Stimulated activated CD8-positive, alpha-beta memory T cell treated with anti-CD3 and anti-CD28 coated beads, Interleukin-15, amount 100 ng/mL, for 4 hours (primary cell): Measurements from ENCODE around the gene MYO1H.
"Not testable (repeated sequence)": the region's sequence is repeated elsewhere in the genome, so short reads cannot be mapped to it uniquely, and the experiment has no call there.

Experiments used
- DNase-seq, 2 donors: peaks; one replicate each; pipeline ENCODE4 v3.0.0-alpha.2; 2020; ENCODE audit warnings: low read depth in 2 of 2

Gene MYO1H, protein sequence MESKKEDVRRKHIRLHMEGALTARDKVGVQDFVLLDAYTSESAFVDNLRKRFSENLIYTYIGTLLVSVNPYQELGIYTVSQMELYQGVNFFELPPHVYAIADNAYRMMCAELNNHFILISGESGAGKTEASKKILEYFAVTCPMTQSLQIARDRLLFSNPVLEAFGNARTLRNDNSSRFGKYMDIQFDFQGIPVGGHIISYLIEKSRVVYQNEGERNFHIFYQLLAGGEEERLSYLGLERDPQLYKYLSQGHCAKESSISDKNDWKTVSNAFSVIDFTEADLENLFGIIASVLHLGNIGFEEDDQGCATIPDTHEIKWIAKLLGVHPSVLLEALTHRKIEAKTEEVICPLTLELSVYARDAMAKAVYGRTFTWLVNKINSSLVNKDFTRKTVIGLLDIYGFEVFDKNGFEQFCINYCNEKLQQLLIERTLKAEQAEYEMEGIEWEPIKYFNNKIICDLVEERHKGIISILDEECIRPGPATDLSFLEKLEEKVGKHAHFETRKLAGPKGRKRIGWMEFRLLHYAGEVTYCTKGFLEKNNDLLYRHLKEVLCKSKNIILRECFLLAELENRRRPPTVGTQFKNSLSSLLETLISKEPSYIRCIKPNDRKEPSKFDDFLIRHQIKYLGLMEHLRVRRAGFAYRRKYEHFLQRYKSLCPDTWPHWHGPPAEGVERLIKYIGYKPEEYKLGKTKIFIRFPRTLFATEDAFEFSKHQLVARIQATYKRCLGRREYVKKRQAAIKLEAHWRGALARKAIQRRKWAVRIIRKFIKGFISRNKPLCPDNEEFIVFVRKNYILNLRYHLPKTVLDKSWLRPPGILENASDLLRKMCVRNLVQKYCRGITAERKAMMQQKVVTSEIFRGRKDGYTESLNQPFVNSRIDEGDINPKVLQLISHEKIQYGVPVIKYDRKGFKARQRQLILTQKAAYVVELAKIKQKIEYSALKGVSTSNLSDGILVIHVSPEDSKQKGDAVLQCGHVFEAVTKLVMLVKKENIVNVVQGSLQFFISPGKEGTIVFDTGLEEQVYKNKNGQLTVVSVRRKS

DNA sequence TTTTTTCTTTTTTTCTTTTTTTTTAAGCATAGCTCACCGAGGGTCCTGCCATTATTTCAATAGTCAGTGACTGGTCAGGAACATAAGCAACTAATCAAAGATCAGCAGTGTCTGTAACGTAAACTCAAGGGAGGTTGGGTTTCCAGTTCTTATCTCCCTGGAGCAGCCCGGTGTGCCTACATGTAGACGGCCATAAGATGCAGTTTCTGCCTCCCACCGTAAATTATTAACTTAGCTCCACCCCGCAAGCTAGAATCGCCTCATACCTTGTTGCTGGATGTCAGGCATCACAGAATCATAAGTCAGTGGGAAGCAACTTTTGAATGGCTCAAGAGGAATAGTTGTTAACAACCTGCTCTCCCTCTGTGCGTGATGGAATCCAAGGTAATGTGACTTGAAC lies at the start of gene MYO1H:
TSS of gene MYO1H (plus strand) at position 312 of the 400 bp plus-strand sequence. CDS start at position 373, 61 bp downstream.
- no peak for DNase-seq

DNA sequence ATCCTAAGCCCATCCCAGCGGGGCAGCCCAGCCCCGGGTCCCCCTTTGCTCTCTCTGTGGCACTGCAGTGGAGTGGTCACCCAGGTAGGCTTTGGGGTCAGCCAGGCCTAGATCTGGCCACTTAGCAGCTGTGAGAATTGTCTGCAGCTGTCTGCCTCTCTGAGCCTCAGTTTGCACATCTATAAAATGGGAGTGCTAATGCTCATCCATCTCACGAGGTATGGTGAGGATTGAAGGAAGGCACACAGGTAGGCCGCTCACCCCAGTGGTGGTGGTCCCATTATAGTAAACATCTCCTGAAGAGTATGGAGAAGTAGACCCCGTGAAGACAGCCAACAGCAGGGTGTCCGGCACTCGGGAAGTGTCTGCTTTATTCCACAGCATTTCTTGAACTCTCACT lies 47.9 kb upstream of the MYO1H start:
- DNase-seq: no peak

DNA sequence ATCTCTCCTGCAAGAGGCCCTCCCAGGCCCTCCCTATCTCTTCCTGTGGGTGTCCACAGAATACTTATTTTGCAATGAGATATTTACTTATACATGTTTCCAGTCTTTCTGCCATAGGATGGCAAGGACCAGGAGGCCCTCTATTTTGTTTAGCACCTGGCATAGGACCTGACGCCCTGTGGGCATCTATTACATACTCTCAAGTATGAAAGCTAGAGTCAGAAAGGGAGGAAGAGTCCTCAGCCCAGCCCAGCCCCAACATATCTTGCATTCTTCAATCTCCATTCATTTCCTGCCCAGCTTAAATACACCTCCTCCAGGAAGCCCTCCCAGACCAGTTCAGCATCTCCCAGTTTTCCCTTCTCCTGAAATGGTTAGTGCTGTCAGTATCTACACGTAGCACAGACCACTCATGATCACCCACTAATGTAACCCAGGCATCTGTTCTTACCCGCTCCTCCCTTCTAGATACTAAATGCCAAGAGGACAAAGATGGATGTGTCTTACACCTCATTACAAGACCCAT lies 46.0 kb upstream of the MYO1H start:
- DNase-seq: no peak

DNA sequence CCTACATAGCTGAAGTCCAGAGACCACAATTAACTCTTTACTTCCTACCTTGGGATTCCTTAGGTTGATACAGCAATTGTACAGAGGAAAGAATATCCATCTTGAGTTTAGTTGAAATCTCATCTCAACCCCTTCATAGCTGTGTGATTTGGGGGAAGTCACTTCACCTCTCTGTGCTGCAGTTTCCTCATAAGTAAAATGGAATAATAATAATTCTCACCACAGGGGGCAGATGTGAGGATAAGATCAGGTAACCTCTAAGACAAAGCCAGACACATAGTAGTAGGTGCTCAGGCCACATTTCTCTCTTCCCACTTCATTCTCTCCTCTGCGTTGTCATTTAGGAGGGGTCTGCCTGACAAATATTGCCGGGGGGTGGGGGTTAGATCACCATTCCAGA lies 45.3 kb upstream of the MYO1H start:
- no peak for DNase-seq

DNA sequence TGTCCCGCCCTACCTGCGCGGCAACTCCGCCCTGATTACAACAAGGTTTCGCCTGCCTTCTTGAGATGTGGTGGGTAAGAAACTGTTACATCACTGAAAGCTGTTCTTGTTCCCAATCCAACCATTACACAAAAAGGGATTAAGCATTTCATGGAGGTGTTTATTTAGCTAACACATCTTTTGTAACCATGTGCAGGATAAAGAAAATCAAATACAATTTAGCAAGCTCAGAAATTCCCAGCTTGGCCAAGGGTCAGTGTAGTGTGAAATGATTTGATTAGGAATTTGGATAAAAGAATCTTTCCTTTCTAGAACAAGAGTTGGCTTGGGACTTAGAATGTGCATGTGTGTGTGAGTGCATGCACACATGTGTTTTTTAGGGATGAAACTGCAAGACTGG lies 44.9 kb upstream of the MYO1H start:
- no peak for DNase-seq

DNA sequence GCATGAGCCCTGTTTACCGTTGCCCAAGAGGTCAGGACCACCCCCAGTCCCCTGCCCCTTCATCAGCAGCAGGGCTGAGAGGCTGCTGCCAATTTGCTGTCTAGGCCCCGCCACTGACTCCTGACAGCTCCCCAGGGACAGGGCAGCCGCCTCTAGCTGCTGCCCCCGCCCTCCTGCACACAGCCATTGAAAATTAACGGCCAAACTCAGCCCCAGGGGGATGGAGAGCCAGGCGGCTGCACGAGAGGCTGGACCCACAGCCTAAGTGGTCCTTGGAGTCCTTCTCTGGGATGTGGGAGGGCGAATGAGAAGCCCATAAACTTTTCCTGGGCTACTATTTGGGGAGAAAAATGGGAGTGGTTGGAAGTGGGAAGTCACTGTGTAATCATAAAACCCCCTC lies 43.2 kb upstream of the MYO1H start:
- no peak for DNase-seq

DNA sequence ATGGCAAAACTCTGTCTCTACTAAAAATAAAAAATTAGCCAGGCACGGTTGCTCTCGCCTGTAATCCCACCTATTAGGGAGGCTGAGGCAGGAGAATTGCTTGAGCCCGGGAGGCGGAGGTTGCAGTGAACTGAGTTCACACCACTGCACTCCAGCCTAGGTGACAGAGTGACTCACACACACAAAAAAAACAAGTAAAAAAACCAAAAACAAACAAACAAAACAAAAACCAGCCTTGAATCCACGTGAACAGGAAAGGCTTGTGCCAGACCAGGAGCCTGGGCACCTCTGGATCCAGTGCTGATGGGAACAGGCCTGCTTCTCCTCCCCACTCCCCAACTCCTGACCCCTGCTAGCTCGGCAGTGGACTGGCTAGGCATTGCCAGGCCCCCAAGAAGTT lies 42.2 kb upstream of the MYO1H start:
- no peak for DNase-seq

DNA sequence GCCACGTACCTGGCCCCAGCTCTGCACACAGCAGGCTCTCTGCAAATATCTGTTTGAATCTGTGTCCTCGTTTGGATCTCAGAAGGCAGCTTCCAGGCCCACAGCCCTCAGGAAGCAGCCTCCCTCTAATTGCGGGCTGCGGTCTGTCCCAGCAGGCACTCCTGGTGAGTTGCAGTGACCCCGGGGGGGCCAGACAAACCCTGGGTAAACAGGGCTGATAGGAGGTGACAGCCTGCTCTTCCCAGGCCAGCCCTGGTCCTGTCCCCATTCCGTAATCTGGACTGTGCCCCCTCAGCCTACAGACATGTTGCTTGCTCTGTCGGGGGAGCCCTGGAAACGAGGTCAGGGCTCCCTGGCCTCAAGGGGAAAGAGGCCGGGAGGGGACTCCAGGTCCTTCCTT lies 40.6 kb upstream of the MYO1H start:
- DNase-seq: no peak

DNA sequence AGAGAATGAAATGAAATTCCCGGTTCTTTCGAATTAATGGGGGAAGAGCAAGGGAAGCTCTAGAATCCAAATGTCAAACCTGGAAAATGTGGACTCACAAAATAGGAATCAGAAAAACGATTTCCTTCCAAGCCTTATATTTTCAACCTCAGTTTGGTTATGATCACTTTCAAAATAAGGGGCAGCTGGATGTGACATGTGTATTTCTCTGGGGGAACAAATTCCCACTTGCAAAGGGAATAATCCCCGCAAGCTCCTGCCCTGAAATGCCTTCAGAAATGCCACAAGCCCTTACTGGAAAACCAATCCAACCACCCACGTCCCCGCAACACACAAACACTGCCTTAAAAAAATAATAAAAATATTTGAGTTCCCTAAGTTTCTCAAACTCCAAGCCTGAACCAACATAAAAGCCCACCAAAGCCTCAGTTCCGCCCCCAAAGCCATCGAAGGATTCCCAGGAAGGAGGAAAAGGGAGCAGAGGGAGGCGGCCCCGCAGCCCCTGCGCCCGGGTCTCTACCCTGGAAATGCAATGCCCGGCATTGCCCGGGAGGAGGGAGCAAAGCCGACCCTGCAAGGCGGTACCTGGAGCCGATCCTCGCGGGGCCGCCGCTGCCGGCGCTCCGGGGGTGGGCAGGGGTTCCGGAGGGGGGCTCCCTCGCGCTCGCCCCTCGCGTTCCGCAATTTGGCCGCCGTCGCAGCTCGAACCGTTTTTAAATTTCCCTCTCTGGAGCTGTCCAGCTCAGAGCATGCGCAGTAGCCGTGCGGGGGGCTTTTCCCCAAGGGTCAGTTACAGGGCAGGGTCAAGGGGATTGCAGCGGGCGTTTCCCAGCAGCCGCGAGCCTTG lies 38.9 kb upstream of the MYO1H start, which contains the start of gene FOXN4:
TSS of gene FOXN4 (minus strand) at position 751 of the 847 bp plus-strand sequence. CDS start 963 bp downstream, outside the sequence.
- no peak for DNase-seq

DNA sequence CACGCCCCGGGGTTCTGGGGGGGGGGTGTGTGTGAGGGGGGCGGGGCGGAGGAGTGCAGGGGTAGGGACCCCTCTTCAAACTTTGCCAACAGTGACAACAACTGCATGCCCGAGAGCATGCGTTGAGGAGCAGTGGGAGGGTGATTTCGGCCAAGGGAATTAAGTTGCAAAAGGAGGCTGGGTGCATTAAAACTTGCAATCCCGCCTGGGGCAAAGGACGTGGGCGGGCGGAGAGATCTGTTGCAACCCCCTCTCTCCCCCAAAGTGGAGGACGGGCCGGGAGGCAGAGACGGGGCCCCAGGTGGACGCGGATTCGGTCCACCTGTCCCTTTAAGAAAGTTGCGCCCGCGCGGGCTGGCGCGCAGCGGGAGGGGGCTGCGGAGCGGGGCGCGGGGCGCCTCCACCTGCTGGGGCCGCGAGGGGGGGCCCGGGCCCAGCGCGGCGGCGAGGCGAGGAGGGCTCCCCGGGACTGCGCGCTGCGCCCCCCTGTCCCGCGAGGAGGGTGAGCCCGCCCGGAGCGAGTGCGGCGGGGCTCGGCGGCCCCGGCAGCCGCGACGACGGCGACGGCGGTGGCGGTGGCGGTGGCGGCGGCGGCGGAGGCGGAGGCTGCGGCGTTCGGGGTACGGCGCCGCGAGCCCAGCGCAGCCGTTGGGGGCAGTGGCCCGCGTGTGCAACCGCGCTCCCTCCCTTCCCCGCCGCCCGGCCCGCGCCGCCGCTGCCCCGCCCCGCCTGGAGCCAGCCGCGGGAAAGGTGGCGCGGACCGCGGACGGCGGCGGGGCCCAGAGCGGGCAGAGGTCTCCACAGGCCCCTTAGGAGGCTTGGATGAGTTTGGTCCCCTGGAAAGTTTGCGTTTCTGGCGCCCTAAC lies 38.1 kb upstream of the MYO1H start:
- DNase-seq: no peak

DNA sequence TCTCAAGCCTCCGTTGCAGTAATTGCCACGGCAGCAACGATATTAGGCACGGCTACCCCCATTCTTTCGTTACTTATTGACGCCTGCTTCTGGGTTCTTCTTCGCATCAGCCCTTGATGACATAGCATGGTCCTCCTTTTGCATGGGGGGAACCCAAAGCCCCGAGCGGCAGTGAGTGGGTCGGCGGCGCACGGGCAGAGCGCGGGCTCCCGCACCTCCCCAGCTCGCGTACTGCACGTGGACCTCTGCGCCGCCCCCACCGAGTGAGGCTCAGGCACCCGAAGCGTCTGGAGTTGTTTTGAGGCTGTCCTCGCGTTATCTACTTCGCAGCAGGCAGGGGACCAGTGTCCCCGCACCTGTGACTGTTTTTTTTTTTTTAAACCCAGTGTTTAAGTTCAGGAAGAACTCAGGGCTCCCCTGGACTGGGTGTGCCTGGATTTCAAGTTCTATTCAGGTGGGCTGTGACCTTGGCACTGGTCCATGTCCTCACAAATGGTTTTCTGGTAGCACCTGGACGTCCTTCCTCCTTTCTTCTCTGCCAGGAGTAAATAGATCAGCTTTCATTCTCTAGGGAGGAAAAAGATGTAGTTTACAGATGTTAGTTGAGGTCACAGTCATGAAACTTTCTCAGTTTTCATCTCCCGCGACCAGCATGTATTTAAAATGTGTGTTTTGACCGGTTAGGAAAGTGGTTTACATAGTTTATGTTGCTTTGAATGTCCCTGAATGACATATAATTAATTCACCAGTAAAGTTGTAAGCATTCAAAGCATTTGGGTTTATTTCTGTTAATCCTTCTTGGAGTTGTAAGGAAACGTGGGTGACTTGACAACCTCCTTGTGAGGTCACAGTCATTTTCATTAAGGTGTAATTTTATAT lies 37.2 kb upstream of the MYO1H start:
- DNase-seq: no peak

DNA sequence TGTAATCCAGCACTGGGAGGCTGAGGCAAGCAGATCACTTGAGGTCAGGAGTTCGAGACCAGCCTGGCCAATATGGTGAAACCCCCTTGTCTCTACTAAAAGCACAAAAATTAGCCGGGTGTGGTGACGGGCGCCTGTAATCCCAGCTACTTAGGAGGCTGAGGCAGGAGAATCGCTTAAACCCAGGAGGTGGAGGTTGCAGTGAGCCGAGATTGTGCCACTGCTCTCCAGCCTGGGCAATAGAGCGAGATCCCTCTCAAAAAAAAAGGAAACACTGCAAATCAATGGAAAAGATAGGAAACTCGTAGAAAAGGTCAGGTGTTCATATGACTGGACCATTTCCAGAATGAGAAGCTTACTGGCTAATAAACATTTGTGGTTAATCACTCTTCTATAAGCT lies 26.4 kb upstream of the MYO1H start:
- not testable (repeated sequence) for DNase-seq

DNA sequence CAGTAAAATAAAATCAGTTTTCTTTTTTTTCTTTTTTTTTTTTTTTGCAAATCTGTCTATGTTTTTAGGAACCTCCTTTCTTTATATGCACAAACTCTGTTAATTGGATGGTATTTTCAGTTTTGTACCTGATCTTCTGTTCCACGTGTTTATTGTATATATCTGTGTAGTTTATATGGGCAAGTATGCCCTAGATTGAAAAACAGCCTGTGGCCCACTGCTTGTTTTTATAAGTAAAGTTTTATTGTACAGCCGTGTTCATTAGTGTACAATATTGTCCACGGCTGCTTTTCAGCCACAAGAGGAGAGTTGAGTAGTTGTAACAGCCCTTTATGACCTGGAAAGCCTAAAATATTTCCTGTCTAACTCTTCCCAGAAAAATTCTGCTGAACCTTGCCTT lies 18.7 kb upstream of the MYO1H start:
- DNase-seq: no peak

DNA sequence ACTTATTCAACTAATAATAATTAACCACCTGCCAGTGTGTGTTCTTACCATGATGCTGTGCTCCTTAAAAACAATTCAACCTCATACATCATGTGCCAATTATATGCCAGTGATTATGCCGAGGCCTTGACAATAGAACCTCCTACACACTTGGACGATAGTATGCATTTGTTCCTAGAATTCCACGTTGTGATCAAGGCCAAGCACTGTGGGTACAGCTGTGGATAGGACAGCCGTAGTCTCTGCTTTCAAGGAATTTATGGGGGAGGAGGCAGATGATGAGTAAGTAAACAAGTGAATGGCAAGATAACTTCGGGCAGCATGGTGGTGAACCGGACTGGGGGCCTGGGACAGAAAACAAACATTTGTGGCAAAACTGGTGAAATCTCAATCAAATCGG lies 18.0 kb upstream of the MYO1H start:
- DNase-seq: no peak

DNA sequence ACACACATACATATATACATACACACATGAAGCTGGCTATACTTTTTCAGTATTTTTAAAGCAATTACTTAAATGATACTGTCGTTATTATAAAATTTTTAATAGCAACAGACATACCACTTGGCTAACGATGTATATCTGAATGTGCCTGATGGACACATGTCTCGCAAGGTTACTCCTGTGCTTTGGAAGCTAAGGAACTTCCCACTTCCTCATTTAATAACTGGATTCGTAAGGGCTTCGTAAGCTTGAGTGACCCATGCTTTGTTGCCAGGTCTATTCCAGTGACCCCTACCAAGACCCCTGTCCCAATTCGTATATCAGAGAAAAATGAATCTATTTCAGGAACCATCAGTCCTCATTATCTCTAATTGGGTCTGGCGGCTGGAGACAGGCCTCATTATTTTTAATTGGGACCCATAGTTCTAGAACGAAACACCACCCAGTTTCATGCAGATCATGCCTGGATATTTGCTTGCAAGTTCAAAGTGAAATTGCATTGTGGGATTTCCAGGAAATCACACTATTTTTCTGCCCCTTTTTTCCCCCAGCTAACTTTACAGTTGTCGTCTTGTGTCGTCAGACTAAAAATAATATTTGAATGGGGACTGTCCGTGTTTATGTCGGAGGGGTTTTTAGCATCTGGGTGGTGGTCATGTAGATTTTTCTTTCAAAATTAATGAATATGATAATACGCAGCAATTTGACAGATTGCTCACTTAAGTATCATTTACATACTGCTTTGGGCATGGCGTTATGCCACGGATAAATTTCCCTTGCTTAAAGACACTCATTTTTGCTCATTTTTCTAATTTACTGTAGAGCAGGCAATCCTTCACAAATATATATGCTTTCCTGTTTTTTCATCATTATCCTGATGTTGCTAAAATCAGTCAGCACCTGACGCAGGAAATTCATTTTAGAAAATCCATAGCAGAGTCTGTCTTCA lies 17.1 kb upstream of the MYO1H start:
- no peak for DNase-seq

DNA sequence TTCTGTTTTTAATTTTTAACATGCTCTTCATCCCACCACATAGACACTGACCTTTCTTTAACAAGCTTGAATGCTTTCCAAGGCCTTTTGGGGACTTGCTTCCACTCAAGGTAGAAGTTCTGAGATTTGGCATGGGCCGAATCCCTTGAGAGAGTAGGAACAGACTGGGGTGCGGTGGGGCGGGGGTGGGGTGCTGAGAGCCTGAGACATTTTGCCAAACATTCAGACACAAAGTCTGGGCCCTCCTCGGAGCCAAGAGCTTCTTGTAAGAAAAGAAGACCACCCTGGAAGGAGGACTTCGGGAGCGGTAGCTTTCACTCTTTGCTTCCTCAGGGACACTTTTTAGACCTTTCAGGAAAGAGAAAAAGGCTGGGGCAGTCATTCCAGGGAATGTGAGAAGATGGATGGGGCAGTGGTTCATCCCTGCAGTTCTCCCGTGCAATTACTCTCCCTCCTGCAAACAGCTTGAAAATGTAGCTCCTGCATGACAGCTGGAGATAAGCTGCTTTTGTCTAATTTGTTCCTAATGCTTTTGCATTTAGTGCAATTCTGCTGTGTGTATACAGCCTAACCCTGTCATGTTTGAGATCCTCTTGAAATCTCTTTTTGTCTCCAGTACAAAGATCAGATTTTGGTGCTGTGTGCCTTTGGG lies 16.3 kb upstream of the MYO1H start:
- DNase-seq: no peak

DNA sequence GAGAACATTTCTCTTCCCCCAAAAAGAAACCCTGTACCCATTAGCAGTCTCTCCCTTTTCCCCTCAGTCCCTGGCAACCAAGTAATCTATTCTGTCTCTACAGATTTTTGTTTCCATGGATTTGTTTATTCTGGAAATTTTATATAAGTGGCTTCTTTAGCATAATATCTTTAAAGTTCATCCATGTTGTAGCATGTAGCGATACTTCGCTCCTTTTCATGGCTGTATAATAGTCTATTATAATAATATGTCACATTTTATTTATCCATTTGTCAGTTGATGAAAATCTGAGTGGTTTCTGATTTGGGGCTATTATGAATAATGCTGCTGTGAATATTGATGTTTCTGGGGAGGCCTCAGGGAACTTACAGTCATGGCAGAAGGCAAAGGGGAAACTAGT lies 12.8 kb upstream of the MYO1H start:
- DNase-seq: no peak

DNA sequence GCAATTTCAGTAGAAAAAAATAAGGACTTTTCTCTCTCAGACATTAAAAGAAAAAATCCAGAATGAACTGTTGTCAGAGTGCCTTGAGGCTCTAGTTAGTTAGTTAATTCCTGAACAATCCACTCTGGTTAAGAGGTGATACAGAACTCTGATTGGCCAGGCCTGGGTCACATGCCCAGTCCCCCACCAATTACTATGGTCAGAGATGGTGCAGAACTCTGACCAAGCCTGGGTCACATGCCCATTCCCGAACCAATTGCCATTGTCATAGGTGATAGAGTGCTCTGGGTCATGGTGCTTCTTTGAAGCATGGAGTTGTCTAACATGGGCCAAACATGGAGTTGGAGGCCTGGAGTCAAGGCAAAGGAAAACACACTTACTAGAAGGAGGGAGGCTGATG lies 11.1 kb upstream of the MYO1H start:
- no peak for DNase-seq
